ENCODE results near the gene OLIG2.

Gene OLIG2

GRCh38 chr21:32990666-32991065, 35.1 kb upstream of the OLIG2 start:
- no peak overlapping the region for H3K4me3 ChIP-seq (ENCODE audit: low read depth, low read length)
- no peak for DNase-seq (ENCODE audit: low read depth)
- no peak for TF ChIP-seq CTCF (IDR thresholded peaks at IDR 0.05; ENCODE audit: insufficient read depth, low read depth, low read length, missing control alignments)

GRCh38 chr21:32991361-32991760, 34.4 kb upstream of the OLIG2 start:
- TF ChIP-seq CTCF (IDR thresholded peaks at IDR 0.05; ENCODE audit: insufficient read depth, low read depth, low read length, missing control alignments): no peak
- H3K4me3 ChIP-seq (ENCODE audit: low read depth, low read length): no peak overlapping the region
- no peak for DNase-seq (ENCODE audit: low read depth)

- no peak for DNase-seq (ENCODE audit: low read depth)
- no peak overlapping the region for H3K4me3 ChIP-seq (ENCODE audit: low read depth, low read length)
- TF ChIP-seq CTCF (IDR thresholded peaks at IDR 0.05; ENCODE audit: insufficient read depth, low read depth, low read length, missing control alignments): no peak
These were observed 31.8 kb upstream of the OLIG2 start for GRCh38 chr21:32993894-32994293.

GRCh38 chr21:32994305-32994704, 31.4 kb upstream of the OLIG2 start:
- no peak overlapping the region for H3K4me3 ChIP-seq (ENCODE audit: low read depth, low read length)
- DNase-seq (ENCODE audit: low read depth): peak; percentile 5
- TF ChIP-seq CTCF (IDR thresholded peaks at IDR 0.05; ENCODE audit: insufficient read depth, low read depth, low read length, missing control alignments): peak; percentile 22

- no peak for TF ChIP-seq CTCF (IDR thresholded peaks at IDR 0.05; ENCODE audit: insufficient read depth, low read depth, low read length, missing control alignments)
- DNase-seq (ENCODE audit: low read depth): no peak
- no peak overlapping the region for H3K4me3 ChIP-seq (ENCODE audit: low read depth, low read length)
These were observed 18.0 kb upstream of the OLIG2 start for GRCh38 chr21:33007747-33008146.

GRCh38 chr21:33008333-33009051, 17.2 kb upstream of the OLIG2 start:
- DNase-seq (ENCODE audit: low read depth): no peak
- no peak for TF ChIP-seq CTCF (IDR thresholded peaks at IDR 0.05; ENCODE audit: insufficient read depth, low read depth, low read length, missing control alignments)
- no peak overlapping the region for H3K4me3 ChIP-seq (ENCODE audit: low read depth, low read length)

- no peak for DNase-seq (ENCODE audit: low read depth)
These were observed 14.8 kb upstream of the OLIG2 start for GRCh38 chr21:33010931-33011330.

More at GRCh38 chr21:33010931-33011330, 14.8 kb upstream of the OLIG2 start:
- H3K4me3 ChIP-seq (ENCODE audit: low read depth, low read length): no peak overlapping the region
- no peak for TF ChIP-seq CTCF (IDR thresholded peaks at IDR 0.05; ENCODE audit: insufficient read depth, low read depth, low read length, missing control alignments)

Measured in GM12865 (cell line).